HEK293 (cell line): ENCODE data around the gene HDAC7.

Experiments
- CTCF ChIP-seq: fragments of 450-650 bp; formaldehyde crosslinking; IDR thresholded peaks from 2 replicates; pipeline ENCODE4 v1.5.1; 2016; ENCODE audit warnings: missing biosample characterization, missing genetic modification characterization
- ZBTB7A ChIP-seq: fragments of 450-650 bp; formaldehyde crosslinking; IDR thresholded peaks from 2 replicates; pipeline ENCODE4 v1.5.1; 2016; ENCODE audit warnings: low read depth, missing biosample characterization, missing genetic modification characterization
- ZNF146 ChIP-seq: fragments of 450-650 bp; formaldehyde crosslinking; IDR thresholded peaks from 2 replicates; pipeline ENCODE4 v1.5.1; 2016; ENCODE audit warnings: missing biosample characterization, missing genetic modification characterization

- TF ChIP-seq CTCF (tag by site-specific recombination), result no peak
- no peak for TF ChIP-seq ZNF146 (tag by site-specific recombination)
- no peak for TF ChIP-seq ZBTB7A (tag by site-specific recombination)
These were observed 29.6 kb upstream of the HDAC7 start for GRCh38 chr12:47849261-47849660.
